Breast epithelium (tissue), 4 donors: ENCODE data around the gene MME. TPM values are rescaled to one million over a fixed set of nuclear protein-coding genes. Genes with fewer than 3 reads are reported as not detected.

Source experiments
- DNase-seq, 2 donors: peaks; one replicate each; pipeline ENCODE4 v3.0.0-alpha.2; 2019; ENCODE audit warnings: low spot score in 2 of 2
- H3K27ac ChIP-seq, 2 donors: fragments of 200-600 bp; sonication (generic) in 1 of 2; one replicate each; pipeline ENCODE4 v1.5.1; 2016 to 2019; ENCODE audit warnings: mild to moderate bottlenecking in 1 of 2
- H3K27me3 ChIP-seq, 2 donors: fragments of 200-600 bp; sonication (generic) in 1 of 2; one replicate each; pipeline versions ENCODE4 v1.5.1 to v1.6.0; 2017 to 2019; ENCODE audit warnings: control low read depth in 1 of 2, mild to moderate bottlenecking in 1 of 2
- H3K36me3 ChIP-seq: fragments of 200-600 bp; one replicate; pipeline ENCODE4 v1.5.1; 2019
- H3K4me1 ChIP-seq, 2 donors: fragments of 200-600 bp; sonication (generic); one replicate each; pipeline ENCODE4 v1.5.1; 2016 to 2019; ENCODE audit warnings: control low read depth in 1 of 2
- H3K4me3 ChIP-seq, 3 donors: fragments of 200-600 bp; sonication (generic); 1 replicate in 2 of 3; 2 replicates in 1 of 3; pipeline ENCODE4 v1.5.1; 2016 to 2019; ENCODE audit warnings: mild to moderate bottlenecking in 3 of 3, moderate library complexity in 2 of 3
- H3K9me3 ChIP-seq, 2 donors: fragments of 200-600 bp; sonication (generic) in 1 of 2; one replicate each; pipeline ENCODE4 v1.5.1; 2016 to 2019; ENCODE audit warnings: control low read depth in 1 of 2
- CTCF ChIP-seq, 3 donors: fragments of 450-650 bp; IDR thresholded peaks; one replicate each; pipeline ENCODE4 v1.5.1; 2016 to 2017; ENCODE audit warnings: antibody characterized with exemption in 3 of 3, mild to moderate bottlenecking in 3 of 3, moderate library complexity in 3 of 3
- POLR2A ChIP-seq: fragments of 450-650 bp; IDR thresholded peaks from one replicate; pipeline ENCODE4 v1.6.1; 2016; ENCODE audit warnings: antibody characterized with exemption, mild to moderate bottlenecking, moderate library complexity
- POLR2AphosphoS5 ChIP-seq, 3 donors: sonication (generic); formaldehyde crosslinking; IDR thresholded peaks; one replicate each; pipeline ENCODE4 v1.6.1; 2017; ENCODE audit warnings: antibody characterized with exemption in 3 of 3
- intact Hi-C: fragments of 100-400 bp; cut with DNase I; formaldehyde crosslinking; loops from one replicate; pipeline ENCODE4 v1.15.1; 2023; ENCODE audit warnings: low total_unique reads
- total RNA-seq, 3 donors: library from RNA; depleted of rRNA; stranded (reverse); fragments of >200 nt; gene quantifications; one replicate each; pipeline ENCODE4 v1.1.0, GENCODE V29; 2016

MME gene
- total RNA-seq, 3 donors from 2014 or later, result 114 to 155 (median 119) TPM

- intact Hi-C loops, result no loop called here
- peaks cover 7 to 19% of the 10 kb centered on the region in 2 donors for H3K9me3 ChIP-seq
- no peaks in the 10 kb centered on the region for H3K27me3 ChIP-seq
- DNase-seq, result no peak
- TF ChIP-seq CTCF (IDR thresholded peaks at IDR 0.05) (no peak), POLR2A (no peak), POLR2AphosphoS5 (IDR thresholded peaks at IDR 0.05) (no peak)
- no peak overlapping the region for H3K4me3 ChIP-seq
- H3K4me1 ChIP-seq, result no peaks in the 10 kb centered on the region
- no peaks in the 10 kb centered on the region for H3K36me3 ChIP-seq
- no peak overlapping the region for H3K27ac ChIP-seq
Measured at GRCh38 chr3:155052470-155052869, 27.6 kb upstream of the MME start.

- H3K27me3 ChIP-seq, result no peaks in the 10 kb centered on the region
- intact Hi-C loops, result no loop called here
- DNase-seq, result no peak
- no peaks in the 10 kb centered on the region for H3K36me3 ChIP-seq
- H3K4me1 ChIP-seq, result no peaks in the 10 kb centered on the region
- H3K4me3 ChIP-seq, result no peak overlapping the region
- TF ChIP-seq CTCF (IDR thresholded peaks at IDR 0.05) (no peak), POLR2AphosphoS5 (IDR thresholded peaks at IDR 0.05) (no peak), POLR2A (no peak)
- peaks cover 7 to 19% of the 10 kb centered on the region in 2 donors for H3K9me3 ChIP-seq
- H3K27ac ChIP-seq, result no peak overlapping the region
Measured at GRCh38 chr3:155053756-155054155, 26.4 kb upstream of the MME start.

GRCh38 chr3:155064920-155065319, 15.2 kb upstream of the MME start:
- H3K4me3 ChIP-seq, result no peak overlapping the region
- intact Hi-C loops, result no loop called here

GRCh38 chr3:155065537-155065936, 14.6 kb upstream of the MME start:
- intact Hi-C loops, result no loop called here
- no peak overlapping the region for H3K27ac ChIP-seq
- no peak overlapping the region for H3K4me3 ChIP-seq
- TF ChIP-seq CTCF (IDR thresholded peaks at IDR 0.05), result no peak
- no peak for TF ChIP-seq POLR2AphosphoS5 (IDR thresholded peaks at IDR 0.05)
- TF ChIP-seq POLR2A, result no peak
- no peaks in the 10 kb centered on the region for H3K4me1 ChIP-seq
- DNase-seq, result no peak
- H3K27me3 ChIP-seq, result no peaks in the 10 kb centered on the region
- no peaks in the 10 kb centered on the region for H3K9me3 ChIP-seq
- no peaks in the 10 kb centered on the region for H3K36me3 ChIP-seq

More at GRCh38 chr3:155064920-155065319, 15.2 kb upstream of the MME start:
- TF ChIP-seq POLR2AphosphoS5 (IDR thresholded peaks at IDR 0.05) (no peak), CTCF (IDR thresholded peaks at IDR 0.05) (no peak), POLR2A (no peak)
- Histone ChIP-seq H3K9me3 (no peaks in the 10 kb centered on the region), H3K4me1 (no peaks in the 10 kb centered on the region), H3K27me3 (no peaks in the 10 kb centered on the region), H3K27ac (no peak overlapping the region), H3K36me3 (no peaks in the 10 kb centered on the region)
- no peak for DNase-seq

GRCh38 chr3:155069729-155070128, 10.4 kb upstream of the MME start:
- no peak for TF ChIP-seq POLR2A
- Histone ChIP-seq H3K4me1 (no peaks in the 10 kb centered on the region), H3K4me3 (no peak overlapping the region), H3K27me3 (no peaks in the 10 kb centered on the region), H3K27ac (no peak overlapping the region), H3K36me3 (no peaks in the 10 kb centered on the region), H3K9me3 (no peaks in the 10 kb centered on the region)
- no peak for DNase-seq
- intact Hi-C loops, result no loop called here

GRCh38 chr3:155070316-155070715, 9.8 kb upstream of the MME start:
- Histone ChIP-seq H3K27ac (peak overlapping the region in 1 of 2 donors; percentile 59), H3K27me3 (no peaks in the 10 kb centered on the region), H3K4me1 (no peaks in the 10 kb centered on the region), H3K36me3 (no peaks in the 10 kb centered on the region), H3K9me3 (peaks cover 0 to 3% of the 10 kb centered on the region in 2 donors), H3K4me3 (no peak overlapping the region)
- intact Hi-C loops, result no loop called here
- DNase-seq, result no peak
- TF ChIP-seq CTCF (IDR thresholded peaks at IDR 0.05) (no peak), POLR2A (no peak), POLR2AphosphoS5 (IDR thresholded peaks at IDR 0.05) (no peak)
